ENCODE results near the gene TSPAN17. TPM values are rescaled to one million over a fixed set of nuclear protein-coding genes. Genes with fewer than 3 reads are reported as not detected.

Gene TSPAN17
- total and polyA plus RNA-seq, 2 experiments from 2014 or later = 27.9 to 33.4 TPM

DNA sequence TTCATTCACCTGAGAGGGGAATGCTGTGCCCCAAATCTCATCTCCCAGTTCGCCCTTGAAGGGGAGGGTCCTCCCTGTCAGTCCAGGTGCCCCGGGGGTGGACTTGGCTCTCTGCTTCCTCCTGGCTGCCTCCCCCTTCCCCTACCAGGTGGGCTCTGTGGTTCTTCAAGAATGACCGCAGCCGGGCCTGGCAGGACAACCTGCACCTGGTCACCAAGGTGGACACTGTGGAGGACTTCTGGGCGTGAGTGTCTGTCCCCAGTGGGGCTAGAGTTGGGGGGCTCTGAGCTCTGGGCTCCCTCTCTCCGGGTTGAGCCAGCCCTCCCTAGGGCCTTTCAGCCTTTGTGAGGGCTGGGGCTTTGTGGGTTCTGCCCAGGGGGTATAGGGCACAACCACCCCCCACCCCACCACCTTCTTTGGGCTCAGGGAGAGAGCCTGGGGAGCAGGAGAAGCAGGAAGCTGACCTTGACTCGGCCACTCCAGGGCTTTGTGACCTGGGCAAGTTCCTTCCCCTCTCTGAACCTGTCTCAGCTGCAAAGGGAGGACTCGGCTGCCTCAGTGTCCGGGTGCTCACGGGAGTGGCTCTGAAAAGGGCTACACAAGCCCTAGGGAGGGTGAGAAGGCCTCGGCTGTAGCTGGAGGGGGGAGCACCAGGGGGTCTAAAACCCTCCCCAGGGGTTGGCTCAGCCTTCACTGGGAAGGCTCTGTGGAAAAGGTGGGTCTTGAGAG, 3.6 kb upstream of the TSPAN17 start:
- Histone ChIP-seq H3K9me2 (replicated peaks; ENCODE audit: insufficient read depth) (no peaks in the 10 kb centered on the region), H2AFZ (no peak overlapping the region), H3K9me3 (ENCODE audit: low read depth) (no peaks in the 10 kb centered on the region), H4K20me1 (ENCODE audit: insufficient read depth, poor library complexity, severe bottlenecking) (no peaks in the 10 kb centered on the region), H3K27ac (no peak overlapping the region), H3K4me3 (no peak overlapping the region), H3K79me2 (peaks cover 10% of the 10 kb centered on the region), H3K27me3 (no peaks in the 10 kb centered on the region), H3K36me3 (replicated peaks; ENCODE audit: insufficient read depth, low read depth) (no peaks in the 10 kb centered on the region), H3K4me1 (ENCODE audit: insufficient read depth) (peaks cover 9% of the 10 kb centered on the region), H3K4me2 (no peak overlapping the region)
- 81% methylated on average over 11 of the region's 11 CpGs for WGBS (ENCODE audit: low lambda C conversion rate, missing lambda C conversion rate)
- no peak for DNase-seq (ENCODE audit: low spot score)
- TF ChIP-seq, protein P1, sequence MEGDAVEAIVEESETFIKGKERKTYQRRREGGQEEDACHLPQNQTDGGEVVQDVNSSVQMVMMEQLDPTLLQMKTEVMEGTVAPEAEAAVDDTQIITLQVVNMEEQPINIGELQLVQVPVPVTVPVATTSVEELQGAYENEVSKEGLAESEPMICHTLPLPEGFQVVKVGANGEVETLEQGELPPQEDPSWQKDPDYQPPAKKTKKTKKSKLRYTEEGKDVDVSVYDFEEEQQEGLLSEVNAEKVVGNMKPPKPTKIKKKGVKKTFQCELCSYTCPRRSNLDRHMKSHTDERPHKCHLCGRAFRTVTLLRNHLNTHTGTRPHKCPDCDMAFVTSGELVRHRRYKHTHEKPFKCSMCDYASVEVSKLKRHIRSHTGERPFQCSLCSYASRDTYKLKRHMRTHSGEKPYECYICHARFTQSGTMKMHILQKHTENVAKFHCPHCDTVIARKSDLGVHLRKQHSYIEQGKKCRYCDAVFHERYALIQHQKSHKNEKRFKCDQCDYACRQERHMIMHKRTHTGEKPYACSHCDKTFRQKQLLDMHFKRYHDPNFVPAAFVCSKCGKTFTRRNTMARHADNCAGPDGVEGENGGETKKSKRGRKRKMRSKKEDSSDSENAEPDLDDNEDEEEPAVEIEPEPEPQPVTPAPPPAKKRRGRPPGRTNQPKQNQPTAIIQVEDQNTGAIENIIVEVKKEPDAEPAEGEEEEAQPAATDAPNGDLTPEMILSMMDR (IDR thresholded peaks at IDR 0.05; ENCODE audit: poor library complexity) = no peak
- TF ChIP-seq EZH2 (IDR thresholded peaks at IDR 0.05; ENCODE audit: borderline replicate concordance) = no peak
- no peak for TF ChIP-seq EZH2phosphoT487 (IDR thresholded peaks at IDR 0.05; ENCODE audit: low read depth, severe bottlenecking, unreplicated experiment)

DNA sequence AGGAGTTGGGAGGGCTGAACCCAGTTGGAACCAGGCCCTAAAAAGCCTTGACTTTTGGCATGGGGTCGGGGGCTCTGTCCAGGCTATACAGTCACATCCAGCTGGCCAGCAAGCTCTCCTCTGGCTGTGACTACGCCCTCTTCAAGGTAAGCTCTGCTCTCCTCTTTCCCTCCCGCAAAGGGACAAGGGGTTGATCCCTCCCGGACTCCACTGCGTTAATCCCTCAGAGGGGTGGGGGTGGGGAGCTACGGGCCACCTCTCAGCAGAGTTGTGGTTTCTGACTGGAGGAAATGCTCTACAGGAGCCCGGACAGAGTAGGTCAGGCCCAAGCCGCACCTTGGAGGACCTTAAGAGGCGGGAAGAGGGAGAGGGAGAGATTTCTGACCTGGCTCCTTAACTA, 3.0 kb upstream of the TSPAN17 start:
- TF ChIP-seq, protein P1 (IDR thresholded peaks at IDR 0.05; ENCODE audit: poor library complexity) = no peak
- TF ChIP-seq EZH2phosphoT487 (IDR thresholded peaks at IDR 0.05; ENCODE audit: low read depth, severe bottlenecking, unreplicated experiment) = no peak
- no peak for TF ChIP-seq EZH2 (IDR thresholded peaks at IDR 0.05; ENCODE audit: borderline replicate concordance)
- H2AFZ ChIP-seq = no peak overlapping the region
- H3K36me3 ChIP-seq (replicated peaks; ENCODE audit: insufficient read depth, low read depth) = no peaks in the 10 kb centered on the region
- H3K27ac ChIP-seq = no peak overlapping the region
- no peaks in the 10 kb centered on the region for H3K9me3 ChIP-seq (ENCODE audit: low read depth)
- H3K79me2 ChIP-seq = peaks cover 16% of the 10 kb centered on the region
- H3K4me3 ChIP-seq = no peak overlapping the region
- H3K9me2 ChIP-seq (replicated peaks; ENCODE audit: insufficient read depth) = no peaks in the 10 kb centered on the region
- 68% methylated on average over 8 of the region's 9 CpGs for WGBS (ENCODE audit: low lambda C conversion rate, missing lambda C conversion rate)
- H4K20me1 ChIP-seq (ENCODE audit: insufficient read depth, poor library complexity, severe bottlenecking) = no peaks in the 10 kb centered on the region
- DNase-seq (ENCODE audit: low spot score) = no peak
- H3K4me1 ChIP-seq (ENCODE audit: insufficient read depth) = peaks cover 9% of the 10 kb centered on the region
- no peaks in the 10 kb centered on the region for H3K27me3 ChIP-seq
- H3K4me2 ChIP-seq = no peak overlapping the region

DNA sequence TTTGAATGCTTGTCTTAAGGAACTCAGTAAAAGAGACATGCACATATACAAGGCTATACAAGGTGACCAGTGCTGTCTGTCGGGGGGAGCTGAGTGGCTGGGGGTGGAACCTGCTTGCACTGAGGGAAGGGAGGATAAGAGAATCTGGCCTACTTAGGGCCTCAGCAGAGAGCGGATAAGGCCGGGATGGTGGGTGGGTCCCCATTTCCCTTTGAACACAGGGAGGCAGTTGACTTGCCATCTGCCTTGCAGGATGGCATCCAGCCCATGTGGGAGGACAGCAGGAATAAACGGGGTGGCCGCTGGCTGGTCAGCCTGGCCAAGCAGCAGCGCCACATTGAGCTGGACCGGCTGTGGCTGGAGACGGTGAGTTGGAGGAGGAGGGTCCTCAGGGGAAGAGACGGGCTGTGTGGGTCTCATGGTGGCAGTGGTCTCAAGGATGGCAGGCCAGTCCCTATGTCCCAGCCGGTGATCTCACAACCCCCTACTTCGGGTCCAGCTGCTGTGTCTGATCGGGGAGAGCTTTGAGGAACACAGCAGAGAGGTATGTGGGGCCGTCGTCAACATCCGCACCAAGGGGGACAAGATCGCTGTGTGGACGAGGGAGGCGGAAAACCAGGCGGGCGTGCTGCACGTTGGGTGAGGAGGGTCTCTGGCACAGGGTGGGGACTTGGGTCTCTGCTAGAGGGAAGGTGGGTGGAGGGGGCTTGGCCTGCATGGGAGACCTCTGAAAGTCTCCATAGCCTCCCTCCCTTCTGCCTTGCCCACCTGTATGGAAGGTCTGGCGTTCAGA, 2.2 kb upstream of the TSPAN17 start:
- Histone ChIP-seq H3K27ac (no peak overlapping the region), H3K4me2 (no peak overlapping the region), H3K4me3 (no peak overlapping the region), H2AFZ (no peak overlapping the region), H3K79me2 (peaks cover 18% of the 10 kb centered on the region), H3K4me1 (ENCODE audit: insufficient read depth) (peaks cover 9% of the 10 kb centered on the region), H3K9me2 (replicated peaks; ENCODE audit: insufficient read depth) (no peaks in the 10 kb centered on the region), H3K36me3 (replicated peaks; ENCODE audit: insufficient read depth, low read depth) (no peaks in the 10 kb centered on the region), H3K27me3 (no peaks in the 10 kb centered on the region), H3K9me3 (ENCODE audit: low read depth) (no peaks in the 10 kb centered on the region), H4K20me1 (ENCODE audit: insufficient read depth, poor library complexity, severe bottlenecking) (no peaks in the 10 kb centered on the region)
- DNase-seq (ENCODE audit: low spot score) = no peak
- no peak for TF ChIP-seq EZH2phosphoT487 (IDR thresholded peaks at IDR 0.05; ENCODE audit: low read depth, severe bottlenecking, unreplicated experiment)
- TF ChIP-seq, protein P1 (IDR thresholded peaks at IDR 0.05; ENCODE audit: poor library complexity) = no peak
- no peak for TF ChIP-seq EZH2 (IDR thresholded peaks at IDR 0.05; ENCODE audit: borderline replicate concordance)
- WGBS (ENCODE audit: low lambda C conversion rate, missing lambda C conversion rate) = 95% methylated on average over 22 of the region's 22 CpGs

All from hepatocyte (in vitro differentiated cells).